ENCODE data around the gene PACS1.

The PACS1 gene

DNA sequence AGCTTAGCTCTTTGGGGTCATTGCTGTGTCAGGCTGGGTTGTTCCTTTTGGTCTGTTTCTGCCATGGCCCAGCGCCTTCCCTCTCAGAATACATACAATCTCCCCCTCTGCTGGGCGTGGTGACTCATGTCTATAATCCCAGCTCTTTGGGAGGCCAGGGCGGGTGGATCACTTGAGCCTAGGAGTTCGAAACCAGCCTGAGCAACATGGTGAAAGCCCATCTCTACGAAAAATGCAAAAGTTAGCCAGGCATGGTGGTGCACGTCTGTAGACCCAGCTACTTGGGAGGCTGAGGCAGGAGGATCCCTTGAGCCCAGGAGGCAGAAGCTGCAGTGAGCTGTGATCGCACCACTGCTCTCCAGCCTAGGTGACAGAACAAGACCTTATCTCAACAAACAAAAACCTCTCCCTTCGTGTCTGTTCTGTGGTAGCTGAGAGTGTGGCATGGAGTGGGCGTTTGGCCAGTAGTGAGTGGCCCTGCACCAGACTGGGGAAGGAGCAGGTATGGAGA, 151.7 kb downstream of the PACS1 start:
- Histone ChIP-seq H2AFZ (ENCODE audit: low read depth, low read length) (peak overlapping the region; percentile 34; the same call in 1 of the 2 replicates), H3K4me1 (ENCODE audit: low read length) (peaks cover 30% of the 10 kb centered on the region), H3K4me3 (ENCODE audit: low read length) (peak overlapping the region; percentile 48), H4K20me1 (ENCODE audit: insufficient read depth, low read length) (no peaks in the 10 kb centered on the region), H3K9me3 (ENCODE audit: insufficient read depth, low read length) (no peaks in the 10 kb centered on the region), H3K27me3 (ENCODE audit: low read depth, low read length) (no peaks in the 10 kb centered on the region), H3K79me2 (ENCODE audit: low read length) (no peaks in the 10 kb centered on the region), H3K9ac (ENCODE audit: low read length) (peak overlapping the region; percentile 70), H3K27ac (ENCODE audit: low read length) (peak overlapping the region; percentile 91), H3K36me3 (replicated peaks; ENCODE audit: low read depth, low read length) (no peaks in the 10 kb centered on the region), H3K4me2 (ENCODE audit: low read length) (peak overlapping the region; percentile 76)
- TF ChIP-seq EZH2phosphoT487 (IDR thresholded peaks at IDR 0.05; ENCODE audit: low read depth) = no peak
- TF ChIP-seq, protein P1, sequence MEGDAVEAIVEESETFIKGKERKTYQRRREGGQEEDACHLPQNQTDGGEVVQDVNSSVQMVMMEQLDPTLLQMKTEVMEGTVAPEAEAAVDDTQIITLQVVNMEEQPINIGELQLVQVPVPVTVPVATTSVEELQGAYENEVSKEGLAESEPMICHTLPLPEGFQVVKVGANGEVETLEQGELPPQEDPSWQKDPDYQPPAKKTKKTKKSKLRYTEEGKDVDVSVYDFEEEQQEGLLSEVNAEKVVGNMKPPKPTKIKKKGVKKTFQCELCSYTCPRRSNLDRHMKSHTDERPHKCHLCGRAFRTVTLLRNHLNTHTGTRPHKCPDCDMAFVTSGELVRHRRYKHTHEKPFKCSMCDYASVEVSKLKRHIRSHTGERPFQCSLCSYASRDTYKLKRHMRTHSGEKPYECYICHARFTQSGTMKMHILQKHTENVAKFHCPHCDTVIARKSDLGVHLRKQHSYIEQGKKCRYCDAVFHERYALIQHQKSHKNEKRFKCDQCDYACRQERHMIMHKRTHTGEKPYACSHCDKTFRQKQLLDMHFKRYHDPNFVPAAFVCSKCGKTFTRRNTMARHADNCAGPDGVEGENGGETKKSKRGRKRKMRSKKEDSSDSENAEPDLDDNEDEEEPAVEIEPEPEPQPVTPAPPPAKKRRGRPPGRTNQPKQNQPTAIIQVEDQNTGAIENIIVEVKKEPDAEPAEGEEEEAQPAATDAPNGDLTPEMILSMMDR (IDR thresholded peaks at IDR 0.05; ENCODE audit: low read depth, low read length) = peak; percentile 30

DNA sequence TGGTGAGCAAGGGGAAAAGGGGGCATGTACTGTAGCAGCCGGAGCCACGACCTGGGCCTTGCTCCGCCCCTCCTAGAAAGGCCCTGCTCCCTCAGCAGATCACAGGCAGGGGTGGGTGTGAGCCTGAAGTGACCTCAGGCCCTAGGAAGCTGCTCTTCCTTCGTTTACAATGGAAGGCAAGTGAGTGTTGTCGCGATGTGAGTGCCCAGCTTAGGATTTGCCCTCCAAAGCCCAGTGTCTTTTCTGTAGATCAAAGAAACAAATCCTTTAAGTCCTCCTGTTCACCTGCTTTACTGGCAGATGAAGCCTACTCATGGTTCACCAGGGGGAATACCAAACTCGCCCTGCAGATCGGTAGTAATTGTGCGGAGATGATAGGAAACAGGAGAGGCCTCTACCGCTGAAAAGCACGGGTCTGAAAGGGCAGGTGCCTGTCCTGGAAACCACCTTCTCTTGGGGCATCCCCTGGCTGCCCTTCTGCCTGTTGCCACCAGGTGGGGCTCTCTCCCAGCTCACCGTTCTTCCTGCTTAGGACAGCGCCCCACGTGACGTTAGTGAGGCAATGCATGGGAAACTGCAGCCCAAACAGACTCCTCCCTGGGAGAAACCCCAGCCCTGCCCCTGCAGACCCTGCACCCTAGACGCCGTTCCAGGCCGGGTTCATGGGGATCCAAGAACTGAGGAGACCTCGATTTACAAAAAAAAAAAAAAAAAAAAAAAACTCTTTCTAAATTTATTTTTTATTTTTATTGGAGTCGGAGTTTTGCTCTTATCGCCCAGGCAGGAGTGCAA, 152.5 kb downstream of the PACS1 start:
- Histone ChIP-seq H3K36me3 (replicated peaks; ENCODE audit: low read depth, low read length) (no peaks in the 10 kb centered on the region), H3K9me3 (ENCODE audit: insufficient read depth, low read length) (no peaks in the 10 kb centered on the region), H3K27ac (ENCODE audit: low read length) (peak overlapping the region; percentile 91), H3K27me3 (ENCODE audit: low read depth, low read length) (no peaks in the 10 kb centered on the region), H3K4me2 (ENCODE audit: low read length) (peak overlapping the region; percentile 76), H3K9ac (ENCODE audit: low read length) (peak overlapping the region; percentile 70), H2AFZ (ENCODE audit: low read depth, low read length) (peak overlapping the region; percentile 34; the same call in 1 of the 2 replicates), H3K4me3 (ENCODE audit: low read length) (peak overlapping the region; percentile 48), H3K4me1 (ENCODE audit: low read length) (peaks cover 33% of the 10 kb centered on the region), H3K79me2 (ENCODE audit: low read length) (no peaks in the 10 kb centered on the region), H4K20me1 (ENCODE audit: insufficient read depth, low read length) (no peaks in the 10 kb centered on the region)
- TF ChIP-seq, protein P1 (IDR thresholded peaks at IDR 0.05; ENCODE audit: low read depth, low read length) = peak; percentile 100
- TF ChIP-seq EZH2phosphoT487 (IDR thresholded peaks at IDR 0.05; ENCODE audit: low read depth) = no peak

DNA sequence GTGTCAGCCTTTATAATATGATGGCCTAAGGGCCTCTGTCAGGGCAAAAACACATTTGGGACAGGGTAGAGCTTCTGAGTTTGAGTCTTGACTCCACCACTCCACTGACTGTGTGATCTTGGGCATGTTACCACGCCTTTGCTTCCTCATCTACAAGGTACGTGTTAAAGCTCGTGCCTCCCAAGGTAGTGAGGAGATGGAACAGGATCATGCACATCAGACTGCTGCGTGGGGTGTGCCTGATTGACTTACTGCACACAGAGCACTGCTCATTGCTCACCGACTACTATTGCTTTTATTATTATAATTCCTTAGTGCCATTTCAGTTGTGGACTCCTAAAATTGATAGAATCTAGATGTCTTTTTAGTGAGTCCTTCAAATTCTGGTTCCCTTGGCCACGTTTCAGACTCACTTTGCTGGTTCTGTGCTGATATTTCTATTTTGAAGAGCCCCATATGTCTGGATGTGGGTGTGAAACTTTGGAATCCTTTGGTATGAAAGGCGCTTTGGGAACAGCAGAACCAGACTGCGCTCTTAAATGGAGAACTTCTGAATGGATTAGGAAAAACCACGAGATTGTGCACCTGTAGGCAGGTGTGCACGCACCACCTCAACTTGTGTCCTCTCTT, 154.3 kb downstream of the PACS1 start:
- Histone ChIP-seq H3K36me3 (replicated peaks; ENCODE audit: low read depth, low read length) (no peaks in the 10 kb centered on the region), H3K4me3 (ENCODE audit: low read length) (no peak overlapping the region), H3K79me2 (ENCODE audit: low read length) (no peaks in the 10 kb centered on the region), H3K9me3 (ENCODE audit: insufficient read depth, low read length) (no peaks in the 10 kb centered on the region), H3K9ac (ENCODE audit: low read length) (no peak overlapping the region), H4K20me1 (ENCODE audit: insufficient read depth, low read length) (no peaks in the 10 kb centered on the region), H3K4me2 (ENCODE audit: low read length) (no peak overlapping the region), H3K27ac (ENCODE audit: low read length) (no peak overlapping the region), H3K27me3 (ENCODE audit: low read depth, low read length) (no peaks in the 10 kb centered on the region), H3K4me1 (ENCODE audit: low read length) (peaks cover 33% of the 10 kb centered on the region), H2AFZ (ENCODE audit: low read depth, low read length) (no peak overlapping the region)
- TF ChIP-seq EZH2phosphoT487 (IDR thresholded peaks at IDR 0.05; ENCODE audit: low read depth) = no peak
- TF ChIP-seq, protein P1 (IDR thresholded peaks at IDR 0.05; ENCODE audit: low read depth, low read length) = no peak

DNA sequence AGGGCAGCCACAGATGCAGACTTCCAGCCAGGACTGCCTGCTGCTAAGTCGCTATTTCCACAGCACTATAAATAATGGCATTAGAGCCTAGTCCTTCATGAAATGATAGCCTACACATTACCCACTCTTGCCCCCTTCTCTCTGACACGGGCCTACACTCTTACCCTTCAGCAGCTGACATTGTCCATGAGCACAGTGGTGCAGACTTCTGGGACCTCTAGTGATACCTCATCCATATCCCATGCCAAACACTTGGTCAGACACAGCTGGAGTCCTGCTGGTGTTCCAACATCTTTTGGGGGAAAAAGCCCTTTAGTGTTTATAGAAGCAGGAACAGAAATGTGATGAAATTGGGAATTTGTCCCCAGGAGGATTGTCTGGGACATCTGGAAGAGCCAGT, 155.0 kb downstream of the PACS1 start:
- no peak overlapping the region for H3K27ac ChIP-seq (ENCODE audit: low read length)
- no peaks in the 10 kb centered on the region for H4K20me1 ChIP-seq (ENCODE audit: insufficient read depth, low read length)
- H3K4me2 ChIP-seq (ENCODE audit: low read length) = no peak overlapping the region
- no peaks in the 10 kb centered on the region for H3K9me3 ChIP-seq (ENCODE audit: insufficient read depth, low read length)
- H3K79me2 ChIP-seq (ENCODE audit: low read length) = no peaks in the 10 kb centered on the region
- peaks cover 33% of the 10 kb centered on the region for H3K4me1 ChIP-seq (ENCODE audit: low read length)
- no peaks in the 10 kb centered on the region for H3K36me3 ChIP-seq (replicated peaks; ENCODE audit: low read depth, low read length)
- H3K9ac ChIP-seq (ENCODE audit: low read length) = no peak overlapping the region
- H2AFZ ChIP-seq (ENCODE audit: low read depth, low read length) = no peak overlapping the region
- no peak overlapping the region for H3K4me3 ChIP-seq (ENCODE audit: low read length)
- TF ChIP-seq, protein P1 (IDR thresholded peaks at IDR 0.05; ENCODE audit: low read depth, low read length) = no peak
- TF ChIP-seq EZH2phosphoT487 (IDR thresholded peaks at IDR 0.05; ENCODE audit: low read depth) = no peak
- H3K27me3 ChIP-seq (ENCODE audit: low read depth, low read length) = no peaks in the 10 kb centered on the region
